Activated gamma-delta T cell treated with anti-CD3 and anti-CD28 coated beads, Interleukin-2, amount 50 U/mL, for 16 hours (primary cell): ENCODE results near the gene RNASE1.
"Not testable (repeated sequence)": the region's sequence is repeated elsewhere in the genome, so short reads cannot be mapped to it uniquely, and the experiment has no call there.

Experiments
- DNase-seq: peaks from one replicate; pipeline ENCODE4 v3.0.0-alpha.2; 2020; ENCODE audit warnings: low read depth

Gene RNASE1

DNA sequence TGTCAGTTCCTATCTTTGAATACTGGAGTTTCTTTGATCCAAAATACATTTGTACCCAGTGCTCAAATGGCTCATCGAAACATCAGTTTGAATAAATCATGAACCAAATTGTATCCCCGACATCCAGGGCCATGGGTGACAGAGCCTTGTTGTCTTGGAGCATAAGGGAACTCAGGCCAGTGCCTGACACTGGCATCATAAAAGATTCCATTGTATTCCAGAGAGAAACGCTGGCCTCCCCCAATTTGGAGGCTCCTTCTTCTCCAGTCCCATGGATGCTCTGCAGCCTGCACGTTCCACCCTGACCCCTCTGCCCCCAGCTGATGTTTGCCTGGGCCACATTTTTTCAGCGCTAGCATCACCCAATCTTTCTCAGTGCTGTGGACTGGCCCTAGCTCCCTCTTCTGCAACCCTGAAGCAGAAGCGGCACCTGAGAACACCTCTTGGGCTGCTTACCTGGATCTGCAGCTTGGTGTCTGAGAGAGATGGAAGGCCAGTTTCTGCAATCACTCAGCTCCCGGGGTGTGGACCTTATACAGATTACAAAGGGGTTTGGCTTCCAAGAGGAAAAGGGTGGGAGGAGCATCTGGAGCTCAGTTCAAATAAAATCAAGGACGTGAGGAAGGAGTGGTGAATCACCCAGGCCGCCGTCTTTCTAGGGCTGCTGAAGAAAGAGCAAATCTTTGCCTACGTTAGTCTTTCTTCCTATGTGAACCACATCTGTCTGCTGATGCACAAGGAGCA is at the start of gene RNASE1:
RNASE1 (minus strand) TSS at position 504 of the 744 bp plus-strand sequence. CDS start 776 bp downstream, outside the sequence.
- no peak for DNase-seq

DNA sequence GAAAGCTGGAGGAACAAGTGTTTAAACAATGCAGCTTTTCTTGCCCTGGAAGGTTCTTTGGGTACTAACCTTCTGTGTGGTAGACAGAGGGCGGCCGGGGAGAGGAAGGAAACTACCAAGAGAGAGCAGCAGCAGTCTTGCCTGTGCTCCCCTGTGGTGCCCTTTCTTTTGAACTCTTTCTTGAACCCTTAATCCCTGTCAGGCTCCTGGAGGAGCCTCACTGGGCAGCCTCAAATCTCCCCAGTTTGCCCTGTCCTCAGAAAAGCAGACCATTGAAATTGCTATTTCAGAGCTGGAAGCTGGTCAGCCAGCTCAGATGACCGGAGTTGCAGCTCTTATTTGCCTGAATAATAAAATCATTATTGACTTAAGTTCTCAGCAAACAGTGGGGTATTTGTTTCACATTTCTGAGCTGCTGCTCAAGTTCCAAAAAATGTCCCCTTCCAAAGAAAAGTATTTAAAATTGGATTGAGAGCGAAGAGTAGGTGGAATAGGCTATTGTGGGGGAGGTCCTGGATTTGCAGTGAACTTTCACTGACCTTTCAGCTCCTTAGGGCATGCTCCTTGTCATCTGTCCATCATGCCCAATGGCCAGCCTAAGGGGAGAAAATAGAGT is 46.4 kb upstream of the RNASE1 start:
- no peak for DNase-seq

DNA sequence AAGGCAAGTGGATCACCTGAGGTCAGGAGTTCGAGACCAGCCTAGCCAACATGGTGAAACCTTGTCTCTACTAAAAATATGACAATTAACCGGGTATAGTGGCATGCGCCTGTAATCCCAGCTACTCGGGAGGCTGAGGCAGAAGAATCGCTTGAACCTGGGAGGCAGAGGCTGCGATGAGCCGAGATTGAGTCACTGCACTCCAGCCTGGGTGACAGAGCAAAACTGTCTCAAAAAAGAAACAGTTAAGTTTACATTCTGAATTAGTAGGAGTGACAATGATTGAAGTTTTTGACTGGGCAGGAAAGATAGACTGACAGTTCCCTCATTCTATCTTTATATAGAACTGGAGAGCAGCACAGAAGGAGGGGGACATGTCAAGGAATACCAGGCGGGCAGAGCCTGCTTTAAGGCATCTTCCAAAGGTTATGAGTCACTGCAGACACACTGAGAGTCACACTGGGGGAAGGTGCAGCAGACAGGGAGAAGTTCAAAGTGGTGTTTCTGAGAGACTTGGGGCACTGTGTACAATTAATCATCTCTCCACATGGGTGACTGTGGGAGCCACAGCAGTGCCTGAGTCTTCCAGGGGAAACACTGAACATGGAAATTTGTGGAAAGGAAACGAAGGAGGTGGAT is 45.8 kb upstream of the RNASE1 start:
- no peak for DNase-seq

DNA sequence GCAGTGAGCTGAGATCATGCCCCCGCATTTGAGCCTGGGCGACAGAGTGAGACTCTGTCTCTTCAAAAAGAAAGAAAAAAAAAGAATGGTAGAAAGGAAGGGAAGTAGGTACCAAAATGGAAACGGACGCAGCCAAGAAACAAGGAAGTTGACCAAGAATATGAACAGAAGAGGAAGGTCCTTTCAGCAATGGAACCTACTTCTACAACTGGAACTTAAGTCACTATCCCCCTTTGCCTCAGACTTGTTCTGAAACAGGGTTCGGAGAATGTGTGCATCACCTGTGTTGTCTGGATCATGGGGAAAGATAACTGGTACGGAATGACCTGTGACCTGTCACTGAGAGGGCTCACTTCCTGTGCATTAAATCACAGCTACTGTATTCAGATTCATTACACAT is 43.9 kb upstream of the RNASE1 start:
- no peak for DNase-seq

DNA sequence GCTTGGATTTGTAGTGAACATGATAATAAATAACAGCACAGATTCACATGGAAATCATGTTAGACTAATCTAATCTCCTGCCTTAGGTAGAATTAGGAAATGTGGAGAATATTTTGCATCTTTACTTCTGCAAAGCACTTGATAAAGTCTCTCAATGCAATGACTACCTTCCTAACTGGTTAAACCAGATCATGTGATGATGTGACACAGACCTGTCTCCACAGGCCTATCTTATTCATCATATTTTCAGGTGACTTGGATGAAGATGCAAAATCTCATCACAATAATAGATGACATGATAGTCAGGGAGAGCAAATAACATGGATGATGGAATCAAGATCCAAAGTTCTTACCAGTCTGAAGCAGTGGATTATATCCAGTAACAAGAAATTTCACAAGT is 38.5 kb upstream of the RNASE1 start:
- DNase-seq, result no peak

DNA sequence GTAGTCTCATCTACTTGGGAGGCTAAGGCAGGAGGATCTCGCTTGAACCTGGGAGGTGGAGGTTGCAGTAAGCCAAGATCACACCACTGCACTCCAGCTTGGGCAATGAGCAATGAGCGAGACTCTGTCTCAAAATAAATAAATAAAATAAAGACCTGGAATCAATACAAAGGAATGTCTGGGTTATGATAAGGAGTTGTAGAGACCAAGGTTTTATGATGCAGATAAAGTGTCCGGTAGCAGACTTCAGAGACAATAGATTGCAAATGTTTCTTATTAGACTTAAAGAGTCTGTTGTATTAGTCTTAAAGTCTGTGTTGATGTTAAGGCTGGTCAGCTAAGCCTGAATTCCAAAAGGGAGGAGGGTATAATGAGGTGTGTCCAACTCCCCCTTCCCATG is 35.2 kb upstream of the RNASE1 start:
- DNase-seq, result no peak

DNA sequence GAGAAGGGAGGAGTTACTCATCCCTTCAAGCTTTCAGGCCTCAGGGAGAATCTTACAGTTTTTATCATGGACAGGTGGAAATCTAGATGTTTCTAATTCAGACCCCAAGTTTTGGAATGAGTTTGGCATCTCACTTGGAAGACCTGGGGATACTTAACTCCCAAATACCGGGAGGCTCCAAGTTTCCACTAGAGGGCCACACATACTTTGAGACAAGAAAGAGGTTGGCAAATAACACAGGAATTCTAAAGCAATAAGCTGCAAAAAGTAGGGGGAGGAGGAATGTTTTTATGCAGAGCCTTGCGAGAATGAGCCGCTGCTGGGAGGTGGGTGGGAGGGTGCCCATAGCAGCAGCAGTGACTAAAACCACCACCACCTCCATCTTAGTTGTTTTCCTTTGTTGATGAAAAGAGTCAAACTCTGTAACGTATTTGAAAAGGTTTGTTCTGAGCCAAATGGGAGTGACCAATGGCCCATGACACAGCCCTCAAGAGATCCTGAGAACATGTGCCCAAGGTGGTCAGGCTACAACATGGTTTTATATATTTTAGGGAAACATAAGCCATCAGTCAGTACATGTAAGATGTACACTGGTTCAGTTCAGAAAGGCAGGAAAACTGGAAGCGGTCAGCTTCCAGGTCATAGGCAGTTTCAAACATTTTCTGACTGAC is 34.2 kb upstream of the RNASE1 start:
- no peak for DNase-seq

DNA sequence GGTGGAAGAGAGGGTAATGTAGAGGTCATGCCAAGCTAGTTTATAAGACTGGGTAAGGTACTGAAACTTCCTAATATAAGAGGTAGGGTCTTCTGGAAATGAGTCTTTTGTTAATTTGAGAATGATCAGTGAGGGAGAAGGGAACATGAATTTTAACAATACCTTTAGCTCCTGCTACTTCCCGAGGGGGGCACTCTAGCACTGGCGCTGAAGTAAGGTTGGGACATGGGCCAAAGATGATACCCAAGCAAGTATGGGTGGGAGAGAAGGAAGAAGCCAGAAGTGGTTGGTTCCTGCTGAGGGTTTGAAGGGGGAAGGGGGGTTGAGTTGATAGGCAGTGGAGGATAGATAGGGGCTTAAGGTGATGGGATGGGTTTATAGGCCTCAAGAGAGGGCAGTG is 32.3 kb upstream of the RNASE1 start:
- DNase-seq, result no peak

DNA sequence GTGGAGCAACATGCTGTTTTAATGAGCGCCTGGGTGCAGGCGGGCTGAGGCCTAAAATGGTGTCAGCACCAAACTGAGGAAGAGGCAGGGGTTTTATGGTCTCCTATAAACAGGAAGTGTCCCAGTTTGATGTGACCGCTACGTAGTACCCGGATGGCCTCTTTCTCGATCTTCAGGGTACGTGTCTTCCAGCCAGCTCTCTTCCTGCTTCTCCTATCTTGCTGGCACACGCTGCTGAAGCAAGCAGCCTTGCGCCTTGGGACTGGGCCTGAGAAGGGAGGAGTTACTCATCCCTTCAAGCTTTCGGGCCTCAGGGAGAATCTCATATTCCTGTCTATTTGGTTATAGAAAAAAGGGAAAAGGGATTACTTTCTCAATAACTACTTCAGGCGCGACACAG is 28.2 kb upstream of the RNASE1 start:
- DNase-seq, result no peak

DNA sequence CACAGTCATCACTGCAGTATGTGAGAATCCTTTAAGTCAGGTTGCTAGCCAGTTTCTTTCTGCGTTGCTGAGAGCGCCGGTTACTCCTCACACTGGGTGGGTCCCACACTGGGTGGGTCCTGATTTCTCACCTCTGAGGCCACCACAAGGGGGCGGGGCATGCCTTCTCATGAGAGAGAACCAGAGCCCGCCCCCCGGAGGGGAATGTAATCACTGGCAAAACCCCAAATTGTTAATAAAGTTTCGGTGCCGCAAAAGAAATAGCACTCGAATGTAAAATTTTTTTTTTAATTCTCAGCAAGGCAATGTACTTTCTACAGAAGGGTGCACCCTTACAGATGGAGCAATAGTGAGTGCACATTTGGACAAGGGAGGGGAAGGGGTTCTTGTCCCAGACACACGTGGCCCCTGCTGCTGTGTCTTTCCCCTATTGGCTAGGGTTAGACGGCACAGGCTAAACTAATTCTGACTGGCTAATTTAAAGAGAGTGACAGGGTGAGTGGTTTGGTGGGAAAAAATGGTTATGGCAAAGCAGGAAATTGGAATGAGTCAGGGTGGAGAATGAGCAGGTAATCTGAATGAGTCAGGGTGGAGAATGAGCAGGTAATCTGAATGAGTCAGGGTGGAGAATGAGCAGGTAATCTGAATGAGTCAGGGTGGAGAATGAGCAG is 25.5 kb upstream of the RNASE1 start:
- not testable (repeated sequence) for DNase-seq

DNA sequence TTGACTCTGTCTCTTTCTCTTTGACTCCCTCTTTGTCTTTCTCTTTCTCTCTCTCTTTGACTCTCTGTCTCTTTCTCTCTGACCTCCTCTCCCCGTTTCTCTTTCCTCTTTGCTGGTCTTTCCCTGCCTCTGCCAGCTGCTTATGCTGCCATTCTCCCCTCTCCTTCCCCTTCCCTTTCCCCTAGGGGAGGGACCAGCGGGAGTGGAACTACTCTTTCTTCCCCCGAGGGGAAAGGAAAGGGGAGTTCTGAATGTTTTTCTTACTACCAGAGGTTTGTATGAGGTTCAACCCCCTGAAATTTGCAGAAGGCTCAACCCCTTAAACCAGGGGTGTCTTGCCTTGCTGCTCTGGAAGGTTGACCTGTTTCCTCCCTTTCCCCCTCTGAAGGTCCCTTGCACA is 24.7 kb upstream of the RNASE1 start:
- DNase-seq, result no peak

DNA sequence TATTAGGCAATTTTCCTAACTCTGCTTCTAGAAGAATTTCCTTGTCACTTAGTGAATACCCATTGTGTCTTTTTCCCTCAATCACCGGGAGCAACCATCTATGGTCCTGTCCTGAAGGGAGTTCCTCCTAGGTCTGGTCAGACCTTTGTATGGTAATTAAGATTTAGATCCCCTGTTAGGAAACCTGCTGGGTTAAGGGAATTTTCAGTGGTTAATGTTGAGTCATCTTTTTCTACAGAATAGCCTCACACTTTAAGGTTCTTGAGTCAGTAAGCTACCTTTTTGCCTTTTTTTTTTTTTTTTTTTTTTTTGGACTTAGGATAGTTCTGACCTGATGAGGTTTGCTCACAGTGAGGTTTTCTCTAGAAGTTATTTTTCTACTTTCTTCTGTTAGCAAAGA is 24.0 kb upstream of the RNASE1 start:
- DNase-seq, result not testable (repeated sequence)

DNA sequence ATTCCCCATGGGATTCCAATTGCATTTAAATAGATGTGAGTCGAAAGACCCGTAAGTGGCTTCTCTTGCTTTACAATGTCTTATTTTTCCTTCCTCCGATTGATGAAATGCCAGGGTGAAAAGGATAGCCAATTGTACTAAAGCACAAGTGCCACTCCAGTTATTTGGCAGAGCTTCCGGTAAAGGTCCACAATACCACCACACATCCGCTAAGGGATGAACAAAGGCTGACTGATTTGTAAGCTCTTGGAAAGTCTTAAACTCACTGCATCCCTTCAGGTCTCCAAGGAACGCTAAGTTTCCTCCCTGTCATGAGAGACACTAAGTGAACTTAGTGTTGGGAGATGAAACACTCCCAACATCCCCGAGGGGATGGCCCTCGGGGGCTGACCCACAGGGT is 21.2 kb upstream of the RNASE1 start:
- DNase-seq, result no peak

DNA sequence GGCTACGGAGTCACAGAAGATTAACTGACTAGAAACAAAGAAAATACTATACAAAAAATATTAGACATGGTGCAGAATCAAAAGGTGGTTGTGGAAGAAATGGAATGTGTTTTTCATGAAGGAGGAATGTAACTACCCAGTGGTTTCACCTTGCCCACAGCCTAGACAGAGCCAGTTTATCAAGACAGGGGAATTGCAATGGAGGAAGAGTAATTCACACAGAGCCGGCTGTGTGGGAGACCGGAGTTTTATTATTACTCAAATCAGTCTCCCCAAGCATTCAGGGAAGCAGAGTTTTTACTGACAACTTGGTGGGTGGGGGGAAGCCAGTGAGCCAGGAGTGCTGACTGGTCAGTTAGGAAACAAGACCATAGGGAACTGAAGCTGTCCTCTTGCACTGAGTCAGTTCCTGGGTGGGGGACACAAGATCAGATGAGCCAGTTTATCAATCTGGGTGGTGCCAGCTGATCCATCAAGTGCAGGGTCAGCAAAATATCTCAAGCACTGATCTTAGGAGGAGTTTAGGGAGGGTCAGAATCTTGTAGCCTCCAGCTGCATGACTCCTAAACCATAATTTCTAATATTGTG is 19.0 kb upstream of the RNASE1 start:
- DNase-seq, result not testable (repeated sequence)

DNA sequence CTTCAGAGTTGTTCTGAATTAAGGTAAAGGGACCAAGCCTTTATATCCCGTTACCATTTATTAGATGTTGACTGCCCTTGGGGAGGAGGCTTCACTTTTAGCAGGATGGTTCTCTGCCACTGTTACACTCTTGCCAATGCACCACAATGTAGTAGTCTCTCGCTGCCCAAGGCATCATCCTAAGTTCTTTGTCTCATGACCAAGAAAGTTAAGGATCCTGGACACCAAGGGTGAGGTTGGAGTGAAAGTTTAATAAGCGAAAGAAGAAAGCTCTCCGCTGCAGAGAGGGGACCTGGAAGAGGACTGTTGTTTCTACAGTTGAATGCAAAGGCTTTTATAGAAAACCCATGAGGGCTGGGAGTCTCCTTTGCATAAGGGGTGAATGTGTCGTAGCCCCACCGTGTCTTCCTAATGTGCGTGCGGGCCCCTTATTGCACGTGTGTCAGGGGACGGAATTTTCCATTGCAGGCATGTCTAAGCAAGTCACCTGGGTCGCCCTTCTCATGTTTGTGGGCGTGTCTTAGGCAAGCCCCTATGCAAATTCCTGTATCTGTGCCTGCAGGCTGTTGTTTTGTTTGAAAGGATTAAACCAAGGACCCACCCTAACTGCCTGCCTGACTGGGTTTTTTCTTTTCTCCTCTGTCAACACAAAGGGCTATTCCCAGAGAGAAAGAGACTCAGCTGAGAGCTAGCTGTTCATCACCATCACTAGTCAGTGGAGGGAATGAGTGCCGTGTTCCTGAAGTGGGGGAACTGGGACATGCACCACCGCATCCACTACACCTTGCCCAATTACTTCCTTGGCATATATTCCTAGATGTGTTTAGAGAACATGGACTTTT is 17.6 kb upstream of the RNASE1 start:
- DNase-seq, result no peak

DNA sequence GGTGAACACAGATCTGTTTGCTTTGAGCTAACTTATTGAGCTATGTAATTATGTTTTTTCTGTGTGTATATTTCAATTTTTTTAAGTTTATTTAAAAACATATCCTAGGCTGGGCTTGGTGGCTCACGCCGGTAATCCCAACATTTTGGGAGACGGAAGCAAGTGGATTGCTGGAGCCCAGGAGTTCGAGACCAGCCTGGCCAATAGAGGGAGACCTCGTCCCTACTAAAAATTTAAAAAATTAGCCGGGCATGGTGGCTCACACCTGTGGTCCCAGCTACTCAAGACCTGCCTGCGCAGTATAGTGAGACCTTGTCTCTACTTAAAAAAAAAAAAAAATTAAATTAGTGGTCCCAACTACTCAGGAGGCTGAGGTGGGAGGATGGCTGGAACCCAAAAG is 16.2 kb upstream of the RNASE1 start:
- no peak for DNase-seq

DNA sequence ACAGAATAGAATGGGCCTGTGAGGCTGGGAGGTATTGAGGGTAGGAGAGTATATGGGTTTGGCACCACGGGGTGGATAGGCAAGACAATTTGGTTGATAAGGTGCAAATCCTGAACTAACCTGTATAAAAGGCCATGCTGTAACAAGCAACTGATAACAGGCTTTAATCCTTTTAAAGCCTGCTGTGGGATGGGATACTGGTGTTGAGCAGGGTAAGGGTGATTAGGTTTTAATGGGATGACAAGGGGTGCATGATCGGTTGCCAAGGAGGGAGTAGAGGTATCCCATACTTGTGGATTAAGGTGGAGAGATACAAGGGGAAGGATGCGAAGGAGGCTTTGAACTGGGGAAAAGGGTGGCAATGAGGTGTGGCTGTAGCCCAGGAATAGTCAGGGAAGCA is 13.3 kb upstream of the RNASE1 start:
- not testable (repeated sequence) for DNase-seq

DNA sequence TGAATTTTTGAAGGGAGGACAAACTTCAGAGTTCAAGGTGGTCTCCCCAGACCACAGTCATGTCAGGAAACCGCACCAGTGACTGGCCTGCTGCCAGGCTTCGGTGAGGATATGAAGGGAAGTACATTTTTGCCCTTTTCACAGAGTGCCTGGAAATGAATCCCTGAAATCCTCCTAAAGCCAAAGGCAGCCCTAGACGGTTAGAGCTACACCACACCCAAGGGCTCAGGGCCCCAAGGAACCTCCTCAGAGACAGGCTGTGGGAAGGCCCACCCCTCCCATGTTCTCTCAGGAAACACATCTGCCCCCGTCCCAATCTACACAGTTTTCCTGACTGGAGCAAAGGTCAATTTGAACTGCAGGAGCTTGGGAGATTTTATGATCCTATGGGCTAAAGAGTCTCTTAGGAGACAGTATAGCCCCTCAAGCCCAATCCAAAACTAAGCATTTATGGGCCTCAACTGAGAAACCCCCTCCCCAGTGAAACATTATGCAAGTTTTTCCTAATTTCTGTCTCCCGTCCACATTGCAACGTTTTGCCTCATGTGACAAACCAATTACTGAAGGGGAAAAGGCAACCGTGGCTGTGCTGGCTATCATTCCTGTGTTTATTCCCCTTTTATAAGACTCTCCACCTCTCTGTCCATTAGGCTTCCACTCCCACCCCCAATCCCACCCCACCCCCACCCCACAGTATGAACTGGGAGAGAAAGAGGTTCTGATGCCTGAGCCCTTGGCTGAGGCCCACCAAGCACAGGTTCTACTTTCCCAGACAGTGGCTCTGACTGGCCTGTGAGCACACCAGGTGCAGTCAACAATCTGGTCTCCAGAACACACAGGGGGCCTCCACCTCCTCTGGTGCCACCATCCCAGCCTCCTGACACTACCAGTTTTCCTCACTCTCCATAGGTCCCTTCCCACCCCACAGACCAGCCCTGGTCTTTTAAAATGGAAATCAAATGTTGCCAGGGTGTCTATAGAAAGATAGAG is 9.6 kb upstream of the RNASE1 start:
- DNase-seq, result no peak

DNA sequence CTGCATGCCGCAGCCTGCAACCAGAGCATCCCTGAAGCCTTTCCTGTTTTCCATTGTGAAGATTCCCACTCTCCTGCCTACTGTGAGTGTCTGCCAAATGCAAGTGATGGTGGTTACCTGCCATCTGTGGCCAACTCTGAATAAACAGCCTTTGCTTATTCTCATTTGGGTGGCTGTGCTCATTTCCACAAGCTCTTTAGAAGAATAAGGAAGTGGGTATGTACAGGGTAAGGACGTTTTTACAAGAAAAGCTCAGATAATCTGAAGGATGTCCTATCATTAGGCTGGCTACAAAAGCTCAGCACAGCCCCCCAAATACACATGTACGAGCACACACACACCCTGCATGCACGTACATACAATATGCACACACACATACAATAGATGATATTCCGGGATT is 7.3 kb upstream of the RNASE1 start:
- DNase-seq, result no peak

DNA sequence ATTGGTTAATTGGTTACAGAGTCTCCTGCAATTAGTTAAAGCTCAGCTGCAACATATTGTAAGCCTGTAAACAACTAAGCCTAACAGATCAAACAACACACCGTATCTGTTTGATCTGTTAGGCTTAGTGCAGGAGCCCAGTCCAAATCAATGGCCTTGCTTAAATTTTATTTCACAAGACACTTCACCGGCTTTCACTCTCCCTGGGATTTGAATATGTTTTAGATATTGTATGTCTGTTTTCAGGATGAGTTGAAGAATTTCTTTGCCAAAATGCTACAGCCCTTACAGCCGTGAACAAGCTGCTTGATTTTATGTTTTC is 5.5 kb upstream of the RNASE1 start:
- DNase-seq, result no peak
